HK-2 (cell line): ENCODE data around the gene PDE11A.
A peak's percentile ranks its signal among the peaks of the same experiment; 100 is the strongest.
"Not testable (repeated sequence)": the region's sequence is repeated elsewhere in the genome, so short reads cannot be mapped to it uniquely, and the experiment has no call there.

Source experiments
- DNase-seq: peaks from one replicate; pipeline ENCODE4 v3.0.0-alpha.2; 2018; ENCODE audit not compliant: unreplicated experiment

PDE11A gene

GRCh38 chr2:178008636-178009289 lies 63.8 kb downstream of the PDE11A start:
- peak; percentile 75 for DNase-seq

GRCh38 chr2:178006710-178007109 lies 65.9 kb downstream of the PDE11A start:
- no peak for DNase-seq

- DNase-seq: no peak
These were observed 66.8 kb downstream of the PDE11A start for GRCh38 chr2:178005756-178006155.

GRCh38 chr2:178002038-178002437 lies 70.5 kb downstream of the PDE11A start:
- DNase-seq: no peak

GRCh38 chr2:177998996-177999395 lies 73.6 kb downstream of the PDE11A start:
- no peak for DNase-seq

GRCh38 chr2:177998006-177998405 lies 74.6 kb downstream of the PDE11A start:
- DNase-seq: peak; percentile 41

- DNase-seq: no peak
These were observed 79.6 kb downstream of the PDE11A start for GRCh38 chr2:177992992-177993391.

- peak; percentile 60 for DNase-seq
These were observed 83.3 kb downstream of the PDE11A start for GRCh38 chr2:177989029-177989885.

GRCh38 chr2:177984749-177985148 lies 87.8 kb downstream of the PDE11A start:
- DNase-seq: no peak

GRCh38 chr2:177983183-177983788 lies 89.3 kb downstream of the PDE11A start:
- peak; percentile 46 for DNase-seq

GRCh38 chr2:177972782-177973181 lies 99.8 kb downstream of the PDE11A start:
- DNase-seq: no peak

- DNase-seq: no peak
These were observed 100.5 kb downstream of the PDE11A start for GRCh38 chr2:177972123-177972522.

- DNase-seq: no peak
These were observed 101.7 kb downstream of the PDE11A start for GRCh38 chr2:177970670-177971454.

GRCh38 chr2:177964892-177965291 lies 107.7 kb downstream of the PDE11A start:
- no peak for DNase-seq

GRCh38 chr2:177952151-177952550 lies 120.4 kb downstream of the PDE11A start:
- DNase-seq: no peak

GRCh38 chr2:177947598-177947997 lies 125.0 kb downstream of the PDE11A start:
- not testable (repeated sequence) for DNase-seq

GRCh38 chr2:177944530-177944929 lies 128.0 kb downstream of the PDE11A start:
- not testable (repeated sequence) for DNase-seq

- no peak for DNase-seq
These were observed 129.8 kb downstream of the PDE11A start for GRCh38 chr2:177942731-177943130.

GRCh38 chr2:177939211-177939610 lies 133.4 kb downstream of the PDE11A start:
- DNase-seq: no peak

- no peak for DNase-seq
These were observed 141.7 kb downstream of the PDE11A start for GRCh38 chr2:177930916-177931315.

- DNase-seq: no peak
These were observed 142.7 kb downstream of the PDE11A start for GRCh38 chr2:177929662-177930522.
